Bronchial epithelial cell (primary cell): ENCODE results near the gene BTBD1. TPM values are rescaled to one million over a fixed set of nuclear protein-coding genes. Genes with fewer than 3 reads are reported as not detected.
A peak's percentile ranks its signal among the peaks of the same experiment; 100 is the strongest.

Experiments
- DNase-seq: peaks from one replicate; pipeline ENCODE4 v3.0.0-alpha.2; 2010; ENCODE audit warnings: low read depth
- FAIRE-seq: peaks from 2 replicates; lab custom pipeline; 2011; peaks lifted over from hg19 to GRCh38; lab: Jason Lieb, UNC
- H3K27me3 ChIP-seq: 2 replicates; pipeline ENCODE4 v1.5.1; 2011; ENCODE audit warnings: low read length; ENCODE audit not compliant: control insufficient read depth, insufficient read depth
- H3K36me3 ChIP-seq: 2 replicates; pipeline ENCODE4 v1.5.1; 2011; ENCODE audit warnings: low read length; ENCODE audit not compliant: control insufficient read depth, insufficient read depth
- H3K4me3 ChIP-seq: 2 replicates; pipeline ENCODE4 v1.5.1; 2011; ENCODE audit warnings: mild to moderate bottlenecking, low read depth, low read length, control low read depth
- total RNA-seq: library from RNA; depleted of rRNA; stranded (reverse); fragments of >200 nt; gene quantifications from 2 replicates; pipeline ENCODE4 v1.2.1, GENCODE V29; 2014
- TF ChIP-seq, protein P1 (sequence below): IDR thresholded peaks from 2 replicates; pipeline ENCODE4 v1.5.1; 2011; ENCODE audit warnings: mild to moderate bottlenecking, moderate library complexity, low read length, control low read depth, inconsistent platforms; ENCODE audit not compliant: insufficient read depth, severe bottlenecking

The BTBD1 gene
- 48.0 and 78.2 TPM in 2 replicates for total RNA-seq

DNA sequence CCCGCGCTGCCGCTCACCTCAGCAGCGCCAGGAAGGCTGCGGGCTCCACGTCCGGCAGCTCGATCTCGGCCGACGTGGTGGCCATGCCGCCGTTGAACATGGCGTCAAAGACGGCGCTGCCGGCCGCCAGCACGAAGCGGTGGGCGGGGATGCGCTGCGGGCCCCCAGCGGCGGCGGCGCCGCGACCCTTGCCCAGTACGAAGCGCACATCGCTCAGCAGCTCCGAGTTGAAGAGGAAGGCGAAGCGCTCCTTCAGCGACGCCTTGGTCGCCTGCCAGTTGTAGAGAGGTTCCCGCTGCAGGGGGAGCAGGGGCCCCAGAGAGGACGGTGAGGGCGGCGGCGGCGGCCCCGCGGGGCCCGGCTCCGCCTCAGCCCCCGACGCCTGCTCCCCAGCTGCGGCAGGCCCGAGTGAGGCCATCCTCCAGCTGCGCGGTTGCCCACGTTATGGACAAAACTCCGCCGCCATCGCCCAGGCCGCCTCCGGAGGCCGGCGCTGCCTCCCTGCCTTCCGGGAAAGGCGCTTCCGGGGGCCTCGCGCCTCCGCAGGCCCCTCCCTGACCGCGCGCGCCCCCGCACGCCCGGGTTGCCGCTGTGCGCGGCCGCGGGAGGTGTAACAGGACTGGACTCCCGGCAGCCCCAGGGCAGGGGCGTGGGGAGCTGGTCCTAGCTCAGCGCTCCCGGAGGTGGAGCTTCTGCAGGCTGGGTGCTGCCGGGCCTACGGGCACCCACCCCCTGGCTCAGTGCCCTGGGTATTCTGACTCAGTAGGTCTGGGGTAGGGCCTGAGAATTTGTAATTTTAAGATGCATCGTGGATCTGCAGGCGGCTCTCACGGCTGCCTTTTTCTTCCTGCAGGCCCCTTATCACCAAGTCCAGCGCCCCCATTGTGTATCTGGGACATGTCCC lies at the start of gene BTBD1:
Gene BTBD1 (minus strand): TSS at position 519 of the 904 bp plus-strand sequence. CDS start 101 bp downstream, at position 418.
- no peaks in the 10 kb centered on the region for H3K27me3 ChIP-seq
- FAIRE-seq = no peak
- H3K36me3 ChIP-seq = no peaks in the 10 kb centered on the region
- H3K4me3 ChIP-seq = peak within 1 kb of the TSS; percentile 84
- TF ChIP-seq, protein P1, sequence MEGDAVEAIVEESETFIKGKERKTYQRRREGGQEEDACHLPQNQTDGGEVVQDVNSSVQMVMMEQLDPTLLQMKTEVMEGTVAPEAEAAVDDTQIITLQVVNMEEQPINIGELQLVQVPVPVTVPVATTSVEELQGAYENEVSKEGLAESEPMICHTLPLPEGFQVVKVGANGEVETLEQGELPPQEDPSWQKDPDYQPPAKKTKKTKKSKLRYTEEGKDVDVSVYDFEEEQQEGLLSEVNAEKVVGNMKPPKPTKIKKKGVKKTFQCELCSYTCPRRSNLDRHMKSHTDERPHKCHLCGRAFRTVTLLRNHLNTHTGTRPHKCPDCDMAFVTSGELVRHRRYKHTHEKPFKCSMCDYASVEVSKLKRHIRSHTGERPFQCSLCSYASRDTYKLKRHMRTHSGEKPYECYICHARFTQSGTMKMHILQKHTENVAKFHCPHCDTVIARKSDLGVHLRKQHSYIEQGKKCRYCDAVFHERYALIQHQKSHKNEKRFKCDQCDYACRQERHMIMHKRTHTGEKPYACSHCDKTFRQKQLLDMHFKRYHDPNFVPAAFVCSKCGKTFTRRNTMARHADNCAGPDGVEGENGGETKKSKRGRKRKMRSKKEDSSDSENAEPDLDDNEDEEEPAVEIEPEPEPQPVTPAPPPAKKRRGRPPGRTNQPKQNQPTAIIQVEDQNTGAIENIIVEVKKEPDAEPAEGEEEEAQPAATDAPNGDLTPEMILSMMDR = no peak
- DNase-seq = peak; percentile 94

DNA sequence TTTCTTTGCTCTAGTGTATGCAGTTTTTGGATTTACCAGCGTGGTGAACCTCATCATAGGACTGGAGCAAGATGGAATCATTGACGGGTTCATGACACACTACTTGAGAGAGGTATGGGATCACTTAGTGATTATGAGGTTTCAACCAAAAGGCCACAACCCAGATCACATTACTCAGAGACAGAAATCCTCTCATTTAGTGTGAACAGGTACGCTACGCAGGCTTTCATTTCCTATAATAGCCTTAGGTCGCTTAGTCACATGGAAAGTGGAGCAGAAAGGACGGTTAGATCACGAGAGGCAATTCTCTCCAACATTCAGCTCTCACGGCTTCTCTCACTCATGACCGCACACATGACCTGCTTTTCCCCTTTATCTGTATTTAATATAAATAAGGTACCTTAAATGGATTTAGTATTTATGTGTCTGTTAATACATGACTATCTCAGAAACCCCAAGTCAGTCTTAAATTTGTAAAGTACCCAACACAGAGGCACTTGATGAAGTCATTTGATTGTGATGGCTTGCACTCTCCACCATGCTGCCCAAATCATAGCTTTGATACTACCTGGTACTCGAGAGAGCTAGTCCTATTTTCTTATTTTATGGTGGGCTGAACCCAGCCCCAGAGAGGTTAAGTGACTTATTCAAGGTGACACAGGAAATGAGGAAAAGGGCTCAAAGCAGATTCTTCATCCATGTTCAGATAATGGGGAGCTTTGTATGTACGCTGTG lies 48.9 kb upstream of the BTBD1 start:
- Histone ChIP-seq H3K27me3 (no peaks in the 10 kb centered on the region), H3K4me3 (no peak overlapping the region), H3K36me3 (no peaks in the 10 kb centered on the region)
- TF ChIP-seq, protein P1 = no peak
- DNase-seq (no peak), FAIRE-seq (no peak)

DNA sequence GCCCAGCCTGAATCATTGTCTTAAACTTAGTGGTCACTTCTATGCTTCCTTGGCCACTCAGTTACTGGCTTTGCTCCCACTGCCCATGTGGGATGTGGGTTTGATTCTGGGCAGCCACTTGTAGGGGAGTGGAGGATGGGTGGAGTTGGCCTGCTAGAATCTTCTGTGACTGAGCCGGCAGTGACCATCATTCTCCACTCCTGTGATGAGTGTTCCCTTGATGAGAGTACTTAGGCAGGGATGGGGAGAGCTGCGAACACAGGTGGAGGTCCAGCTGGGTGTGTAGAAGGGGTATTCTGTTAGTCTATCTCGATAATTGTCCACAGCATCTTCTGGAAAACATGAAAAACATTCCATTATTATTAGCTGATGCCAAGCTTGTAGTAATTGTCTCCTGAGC lies 48.4 kb upstream of the BTBD1 start:
- TF ChIP-seq, protein P1 = no peak
- Histone ChIP-seq H3K27me3 (no peaks in the 10 kb centered on the region), H3K36me3 (no peaks in the 10 kb centered on the region), H3K4me3 (no peak overlapping the region)
- DNase-seq (no peak), FAIRE-seq (no peak)

DNA sequence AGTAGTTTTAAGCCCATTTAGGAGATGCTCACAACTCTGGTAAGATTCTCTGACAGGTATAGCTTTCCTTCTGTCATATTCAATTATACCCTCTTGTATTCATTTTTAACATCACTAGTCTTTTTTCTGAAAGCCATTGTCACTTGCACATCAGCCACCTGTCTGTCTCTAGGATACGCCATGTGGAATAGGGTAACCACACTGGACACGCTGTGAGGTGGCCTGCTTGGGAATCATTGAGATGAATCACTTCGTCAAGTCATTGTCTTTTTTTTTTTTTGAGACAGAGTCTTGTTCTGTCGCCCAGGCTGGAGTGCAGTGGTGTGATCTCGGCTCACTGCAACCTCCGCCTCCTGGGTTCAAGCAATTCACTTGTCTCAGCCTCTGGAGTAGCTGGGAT lies 47.8 kb upstream of the BTBD1 start:
- Histone ChIP-seq H3K27me3 (no peaks in the 10 kb centered on the region), H3K36me3 (no peaks in the 10 kb centered on the region), H3K4me3 (no peak overlapping the region)
- FAIRE-seq = no peak
- TF ChIP-seq, protein P1 = no peak
- no peak for DNase-seq

DNA sequence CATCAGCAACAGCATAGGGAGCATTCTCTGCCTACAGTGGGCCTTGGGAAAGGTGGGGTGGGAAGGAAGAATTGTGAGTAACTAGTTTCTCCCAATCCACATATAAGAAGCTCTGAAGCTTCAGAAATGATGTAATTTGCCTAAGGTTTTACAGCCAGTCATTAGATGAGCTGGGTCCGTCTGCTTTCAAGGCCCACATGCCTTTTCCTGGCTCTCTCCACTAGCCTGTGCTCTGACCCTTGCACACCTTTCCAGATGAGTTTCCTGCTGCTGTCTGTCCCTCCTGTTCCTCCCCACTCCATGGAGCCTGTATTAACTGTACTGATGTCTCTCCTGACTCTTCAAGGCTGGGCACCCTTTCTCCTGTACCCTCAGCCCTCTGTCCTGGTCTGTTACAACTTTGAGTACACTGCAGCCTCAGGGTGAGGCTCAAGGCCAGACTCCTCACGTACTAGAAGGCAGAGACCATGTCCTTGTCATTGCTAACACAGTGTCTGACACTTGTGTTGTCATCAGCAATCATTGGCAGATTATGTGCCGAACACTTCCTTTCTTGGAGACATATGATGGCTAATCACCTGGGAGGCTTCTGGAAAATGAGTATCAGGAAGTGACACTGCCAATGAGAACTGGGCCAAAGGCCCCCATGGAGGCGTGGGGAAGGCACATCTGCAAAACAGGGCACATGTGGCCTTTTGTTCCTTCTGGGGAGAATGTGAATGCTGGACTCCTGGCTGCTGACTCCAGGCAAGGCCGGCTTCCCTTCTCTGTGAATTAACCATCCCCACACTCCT lies 47.0 kb upstream of the BTBD1 start:
- no peak for DNase-seq
- Histone ChIP-seq H3K27me3 (no peaks in the 10 kb centered on the region), H3K36me3 (no peaks in the 10 kb centered on the region), H3K4me3 (no peak overlapping the region)
- FAIRE-seq = peak; percentile 50
- TF ChIP-seq, protein P1 = no peak
